ENCODE measurements around the gene NUB1.
"Not testable (repeated sequence)": the region's sequence is repeated elsewhere in the genome, so short reads cannot be mapped to it uniquely, and the experiment has no call there.

Gene NUB1

GRCh38 chr7:151341357-151342101 lies at the start of gene NUB1:
NUB1 (plus strand) TSS chr7:151341812; CDS start chr7:151345350, 3,538 bp downstream.
- peak; percentile 98 for DNase-seq (ENCODE audit: low spot score)

GRCh38 chr7:151292850-151293249 lies 48.8 kb upstream of the NUB1 start:
- DNase-seq (ENCODE audit: low spot score): no peak

- no peak for DNase-seq (ENCODE audit: low spot score)
Observed at GRCh38 chr7:151296202-151296992, 45.2 kb upstream of the NUB1 start.

GRCh38 chr7:151298765-151299164 lies 42.8 kb upstream of the NUB1 start:
- no peak for DNase-seq (ENCODE audit: low spot score)

GRCh38 chr7:151299530-151299929 lies 42.1 kb upstream of the NUB1 start:
- no peak for DNase-seq (ENCODE audit: low spot score)

- DNase-seq (ENCODE audit: low spot score): no peak
Observed at GRCh38 chr7:151299940-151300645, 41.5 kb upstream of the NUB1 start.

- no peak for DNase-seq (ENCODE audit: low spot score)
Observed at GRCh38 chr7:151301471-151302462, 39.8 kb upstream of the NUB1 start.

GRCh38 chr7:151304251-151304650 lies 37.4 kb upstream of the NUB1 start:
- DNase-seq (ENCODE audit: low spot score): not testable (repeated sequence)

GRCh38 chr7:151304856-151305255 lies 36.8 kb upstream of the NUB1 start:
- no peak for DNase-seq (ENCODE audit: low spot score)

- DNase-seq (ENCODE audit: low spot score): no peak
Observed at GRCh38 chr7:151306374-151306773, 35.2 kb upstream of the NUB1 start.

- no peak for DNase-seq (ENCODE audit: low spot score)
Observed at GRCh38 chr7:151306860-151307259, 34.8 kb upstream of the NUB1 start.

- no peak for DNase-seq (ENCODE audit: low spot score)
Observed at GRCh38 chr7:151307536-151307935, 34.1 kb upstream of the NUB1 start.

- no peak for DNase-seq (ENCODE audit: low spot score)
Observed at GRCh38 chr7:151308256-151308655, 33.4 kb upstream of the NUB1 start.

- no peak for DNase-seq (ENCODE audit: low spot score)
Observed at GRCh38 chr7:151308791-151309190, 32.8 kb upstream of the NUB1 start.

GRCh38 chr7:151309311-151309710 lies 32.3 kb upstream of the NUB1 start:
- peak; percentile 74 for DNase-seq (ENCODE audit: low spot score)

GRCh38 chr7:151310578-151310977 lies 31.0 kb upstream of the NUB1 start:
- DNase-seq (ENCODE audit: low spot score): no peak

- DNase-seq (ENCODE audit: low spot score): no peak
Observed at GRCh38 chr7:151311294-151311864, 30.2 kb upstream of the NUB1 start.

- DNase-seq (ENCODE audit: low spot score): no peak
Observed at GRCh38 chr7:151312356-151312755, 29.3 kb upstream of the NUB1 start.

- no peak for DNase-seq (ENCODE audit: low spot score)
Observed at GRCh38 chr7:151312831-151313809, 28.5 kb upstream of the NUB1 start.

- peak; percentile 57 for DNase-seq (ENCODE audit: low spot score)
Observed at GRCh38 chr7:151313857-151314256, 27.8 kb upstream of the NUB1 start.

Measured in AG08396 (cell line).